ENCODE measurements around the gene THOP1.

The THOP1 gene

GRCh38 chr19:2785244-2785997 lies at the start of gene THOP1:
TSS of gene THOP1 (plus strand) at chr19:2785503. CDS start at chr19:2785663, 160 bp downstream.
- peak; percentile 99 for DNase-seq (ENCODE audit: low read depth)

- no peak for DNase-seq (ENCODE audit: low read depth)
Measured at GRCh38 chr19:2736550-2737190, 48.6 kb upstream of the THOP1 start.

GRCh38 chr19:2739602-2740313 lies 45.5 kb upstream of the THOP1 start, which contains the start of gene SLC39A3:
TSS of gene SLC39A3 (minus strand) at chr19:2740017. CDS start at chr19:2737257, 2,760 bp downstream.
- DNase-seq (ENCODE audit: low read depth): peak; percentile 100

GRCh38 chr19:2740314-2740656 lies 45.0 kb upstream of the THOP1 start:
- DNase-seq (ENCODE audit: low read depth): no peak

GRCh38 chr19:2743099-2743498 lies 42.2 kb upstream of the THOP1 start:
- no peak for DNase-seq (ENCODE audit: low read depth)

- DNase-seq (ENCODE audit: low read depth): no peak
Measured at GRCh38 chr19:2744113-2744512, 41.2 kb upstream of the THOP1 start.

- no peak for DNase-seq (ENCODE audit: low read depth)
Measured at GRCh38 chr19:2747349-2747748, 38.0 kb upstream of the THOP1 start.

- no peak for DNase-seq (ENCODE audit: low read depth)
Measured at GRCh38 chr19:2750808-2751437, 34.4 kb upstream of the THOP1 start.

GRCh38 chr19:2751438-2751830 lies 33.9 kb upstream of the THOP1 start:
- no peak for DNase-seq (ENCODE audit: low read depth)

- no peak for DNase-seq (ENCODE audit: low read depth)
Measured at GRCh38 chr19:2754659-2755447, 30.4 kb upstream of the THOP1 start.

- DNase-seq (ENCODE audit: low read depth): no peak
Measured at GRCh38 chr19:2755448-2755705, 29.9 kb upstream of the THOP1 start.

GRCh38 chr19:2755811-2756210 lies 29.5 kb upstream of the THOP1 start:
- no peak for DNase-seq (ENCODE audit: low read depth)

GRCh38 chr19:2756477-2756876 lies 28.8 kb upstream of the THOP1 start:
- DNase-seq (ENCODE audit: low read depth): no peak

- DNase-seq (ENCODE audit: low read depth): no peak
Measured at GRCh38 chr19:2756921-2757881, 28.1 kb upstream of the THOP1 start.

GRCh38 chr19:2758601-2759313 lies 26.5 kb upstream of the THOP1 start:
- no peak for DNase-seq (ENCODE audit: low read depth)

GRCh38 chr19:2759362-2759761 lies 25.9 kb upstream of the THOP1 start:
- DNase-seq (ENCODE audit: low read depth): no peak

- no peak for DNase-seq (ENCODE audit: low read depth)
Measured at GRCh38 chr19:2759965-2760364, 25.3 kb upstream of the THOP1 start.

GRCh38 chr19:2761309-2761677 lies 24.0 kb upstream of the THOP1 start:
- no peak for DNase-seq (ENCODE audit: low read depth)

GRCh38 chr19:2761876-2762782 lies 23.2 kb upstream of the THOP1 start:
- DNase-seq (ENCODE audit: low read depth): no peak

Measured in activated T-cell treated with anti-CD3 and anti-CD28 coated beads for 24 hours (primary cell).